Loucy (cell line): ENCODE measurements around the gene MTA1.

ENCODE experiments used
- CTCF ChIP-seq: fragments of 200-600 bp; sonication (generic); conservative IDR thresholded peaks from 2 replicates; pipeline ENCODE4 v1.5.1; 2014; ENCODE audit warnings: mild to moderate bottlenecking, antibody characterized with exemption, low read length
- EZH2phosphoT487 ChIP-seq: fragments of 200-600 bp; IDR thresholded peaks from 2 replicates; pipeline ENCODE4 v1.6.1; 2018; ENCODE audit warnings: antibody characterized with exemption, mild to moderate bottlenecking, moderate library complexity, borderline replicate concordance

- TF ChIP-seq EZH2phosphoT487: no peak
- no peak for TF ChIP-seq CTCF
Observed at GRCh38 chr14:105468621-105469241, 49.1 kb downstream of the MTA1 start.
